Small intestine (tissue), 7 donors: Measurements from ENCODE around the gene MED14. TPM values are rescaled to one million over a fixed set of nuclear protein-coding genes. Genes with fewer than 3 reads are reported as not detected.

Source experiments
- DNase-seq, 2 donors: peaks; one replicate each; pipeline versions ENCODE4 v3.0.0 to v3.0.0-alpha.2; 2013
- FAIRE-seq: peaks from 2 replicates; lab custom pipeline; 2012; peaks lifted over from hg19 to GRCh38; lab: Jason Lieb, UNC
- H3K27ac ChIP-seq, 3 donors: one replicate each; pipeline ENCODE4 v1.5.1; 2013; ENCODE audit warnings: low read length in 2 of 3, mild to moderate bottlenecking in 2 of 3, control low read depth in 1 of 3, inconsistent platforms in 1 of 3, low read depth in 1 of 3, moderate library complexity in 1 of 3
- H3K27me3 ChIP-seq, 3 donors: one replicate each; pipeline ENCODE4 v1.6.1; 2013; ENCODE audit warnings: low read length in 3 of 3, inconsistent platforms in 1 of 3; ENCODE audit not compliant: control insufficient read depth in 3 of 3, insufficient read depth in 3 of 3
- H3K36me3 ChIP-seq, 3 donors: one replicate each; pipeline ENCODE4 v1.6.1; 2013; ENCODE audit warnings: low read length in 3 of 3, inconsistent platforms in 1 of 3, low read depth in 1 of 3, mild to moderate bottlenecking in 1 of 3, moderate library complexity in 1 of 3; ENCODE audit not compliant: control insufficient read depth in 3 of 3, insufficient read depth in 2 of 3
- H3K4me1 ChIP-seq, 3 donors: one replicate each; pipeline ENCODE4 v1.6.1; 2013; ENCODE audit warnings: low read length in 2 of 3, inconsistent platforms in 1 of 3, low read depth in 1 of 3, mild to moderate bottlenecking in 1 of 3, moderate library complexity in 1 of 3; ENCODE audit not compliant: control insufficient read depth in 3 of 3, insufficient read depth in 2 of 3
- H3K4me3 ChIP-seq, 3 donors: one replicate each; pipeline ENCODE4 v1.5.1; 2013; ENCODE audit warnings: low read length in 3 of 3, control low read depth in 1 of 3, inconsistent platforms in 1 of 3, low read depth in 1 of 3, mild to moderate bottlenecking in 1 of 3, moderate library complexity in 1 of 3
- H3K9me3 ChIP-seq, 2 donors: one replicate each; pipeline ENCODE4 v1.6.1; 2013; ENCODE audit warnings: low read depth in 1 of 2, low read length in 1 of 2; ENCODE audit not compliant: control insufficient read depth in 2 of 2, insufficient read depth in 1 of 2
- WGBS, 3 donors: extraction: QIAGEN DNeasy Blood & Tissue Kit; methylation state at CpG; one replicate each; pipeline ENCODE4 v1.1.7; 2013; 5-methylcytosine and 5-hydroxymethylcytosine counted together
- polyA plus RNA-seq, 4 donors: library from polyadenylated mRNA; stranded (reverse) in 3 of 4; unstranded in 1 of 4; fragments of 200-250 nt in 3 of 4; fragments of 120-200 nt in 1 of 4; gene quantifications; one replicate each; pipeline versions ENCODE4 v1.2.1 to v1.2.3, GENCODE V29; 2013
- donor health status: healthy with polysubstance abuse.
- donor health status: control.
- donor health status: control.
- donor health status: Bipolar disorder and iron deficiency.
- donor health status: healthy.

MED14 gene
- polyA plus RNA-seq, 4 donors: 13.0 to 72.7 (median 17.3) TPM

DNA sequence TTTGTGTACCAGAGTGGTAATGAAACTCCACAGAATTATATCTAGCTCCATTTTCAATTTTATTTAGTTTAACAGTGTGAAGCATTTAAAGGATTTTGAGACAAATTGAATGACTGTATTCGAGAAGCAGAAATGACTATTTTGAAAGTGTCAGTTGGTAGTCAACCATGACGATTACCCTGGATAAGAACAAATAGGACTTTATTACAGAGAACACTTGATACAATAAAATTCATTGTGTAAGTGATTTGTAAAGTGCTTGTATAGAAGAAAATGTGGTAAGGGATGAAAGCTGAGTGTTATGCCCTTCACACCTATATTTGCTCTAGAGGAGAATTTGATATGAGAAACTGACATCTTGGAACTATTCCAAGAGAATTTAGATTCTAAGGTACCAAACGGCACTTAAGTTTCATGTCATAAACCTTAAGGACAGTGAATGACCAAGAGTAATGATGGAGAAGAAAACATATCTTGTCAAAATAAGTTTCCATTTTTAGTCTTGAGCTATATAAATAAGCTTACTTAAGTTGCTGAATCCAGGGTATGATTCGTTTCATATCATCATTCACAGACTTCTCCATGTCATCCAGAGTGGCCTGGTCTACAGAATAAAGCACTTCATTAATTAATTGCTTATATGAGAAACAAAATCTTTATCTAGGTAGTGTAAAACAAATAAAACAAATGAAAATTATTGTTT lies 34.6 kb downstream of the MED14 start:
- WGBS, 3 donors: 36 to 61% (median 56%) methylated on average over 4 of the region's 4 CpGs
- Histone ChIP-seq H3K4me1 (no peaks in the 10 kb centered on the region), H3K36me3 (peaks cover 0 to 14% (median 5%) of the 10 kb centered on the region in 3 donors), H3K27ac (no peak overlapping the region), H3K4me3 (no peak overlapping the region), H3K9me3 (no peaks in the 10 kb centered on the region), H3K27me3 (no peaks in the 10 kb centered on the region)
- DNase-seq (no peak), FAIRE-seq (no peak)

DNA sequence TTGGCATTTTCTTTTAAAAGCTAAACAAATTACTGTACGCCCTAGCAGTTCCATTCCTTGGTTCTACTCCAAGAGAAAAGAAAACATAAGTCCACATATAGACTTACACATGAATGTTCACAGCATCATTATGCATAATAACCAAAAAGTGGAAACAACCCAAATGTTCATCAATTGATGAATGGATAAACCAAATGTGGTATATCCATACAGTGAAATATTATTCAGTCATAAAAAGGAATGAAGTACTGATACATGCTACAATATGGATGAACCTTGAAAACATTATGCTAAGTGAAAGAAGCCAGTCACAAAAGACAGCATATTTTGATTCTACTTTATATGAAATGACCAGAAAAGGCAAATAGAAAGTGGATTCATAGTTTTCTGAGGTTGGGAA lies 36.5 kb downstream of the MED14 start:
- H3K27ac ChIP-seq: no peak overlapping the region
- FAIRE-seq (no peak), DNase-seq (no peak)
- no peaks in the 10 kb centered on the region for H3K4me1 ChIP-seq
- 88 to 96% (median 94%) methylated on average over 1 of the region's 1 CpG for WGBS, 3 donors
- H3K9me3 ChIP-seq: no peaks in the 10 kb centered on the region
- H3K27me3 ChIP-seq: no peaks in the 10 kb centered on the region
- no peak overlapping the region for H3K4me3 ChIP-seq
- H3K36me3 ChIP-seq: peaks cover 0 to 12% (median 3%) of the 10 kb centered on the region in 3 donors

DNA sequence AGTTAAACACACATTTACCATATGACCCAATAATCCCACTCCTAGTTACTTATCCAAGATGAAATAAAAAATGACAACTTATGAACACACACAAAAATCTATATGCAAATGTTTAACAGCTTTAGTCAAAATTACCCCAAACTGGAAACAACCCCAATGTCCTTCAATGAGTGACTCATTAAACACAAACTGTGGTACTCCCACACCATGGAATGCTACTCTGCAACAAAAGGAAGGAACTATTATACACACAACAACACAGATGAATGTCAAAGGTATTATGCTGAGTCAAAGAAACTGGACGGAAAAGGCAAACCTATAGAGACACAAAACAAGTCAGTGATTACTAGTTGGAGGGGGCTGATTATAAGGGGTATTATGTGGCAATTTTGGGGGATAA lies 40.5 kb downstream of the MED14 start:
- DNase-seq (no peak), FAIRE-seq (no peak)
- Histone ChIP-seq H3K4me3 (no peak overlapping the region), H3K27ac (no peak overlapping the region), H3K36me3 (peaks cover 0 to 10% (median 1%) of the 10 kb centered on the region in 3 donors), H3K9me3 (no peaks in the 10 kb centered on the region), H3K27me3 (no peaks in the 10 kb centered on the region), H3K4me1 (no peaks in the 10 kb centered on the region)
- 86 to 97% (median 89%) methylated on average over 1 of the region's 1 CpG for WGBS, 3 donors

DNA sequence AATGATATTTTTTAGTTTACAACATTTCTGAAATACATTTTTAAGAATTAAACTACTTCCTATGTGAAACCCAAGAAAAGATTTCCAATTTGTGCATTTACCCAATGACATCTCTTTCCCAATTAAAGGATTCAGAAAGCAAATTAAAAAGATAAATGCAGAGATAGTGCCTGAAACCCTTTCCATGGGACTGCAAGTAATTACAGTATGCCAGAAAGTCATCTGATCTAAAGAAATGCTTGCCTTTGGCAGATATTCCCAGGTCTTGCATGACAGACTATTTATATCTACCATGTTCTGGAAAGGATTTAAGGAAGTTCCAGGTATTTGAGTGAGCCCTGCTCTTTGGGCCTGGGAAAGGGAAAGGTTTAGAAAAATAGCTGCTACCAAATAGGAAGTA lies 46.4 kb downstream of the MED14 start:
- no peaks in the 10 kb centered on the region for H3K4me1 ChIP-seq

DNA sequence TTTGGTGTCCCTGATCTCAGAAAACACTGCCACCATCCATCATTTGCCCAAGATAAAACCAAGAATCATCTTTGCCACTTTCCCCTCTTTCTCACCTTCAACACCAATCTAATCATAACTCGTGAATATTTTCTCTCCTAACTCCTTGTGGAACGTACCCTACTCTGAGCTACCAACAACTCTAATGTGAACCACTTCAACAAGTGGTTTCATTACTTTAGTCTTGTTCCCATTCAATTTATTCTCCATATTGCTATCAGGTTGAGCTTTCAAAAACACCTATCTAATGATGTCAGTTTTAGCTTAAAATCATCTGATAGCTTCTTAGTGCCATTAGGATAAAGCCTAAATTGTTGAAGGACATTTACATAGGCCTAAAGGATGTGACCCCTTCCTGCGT lies 48.2 kb downstream of the MED14 start:
- 88 to 98% (median 95%) methylated on average over 3 of the region's 3 CpGs for WGBS, 3 donors
- no peaks in the 10 kb centered on the region for H3K4me1 ChIP-seq
- no peak for FAIRE-seq

More for the DNA sequence above, 46.4 kb downstream of the MED14 start:
- Histone ChIP-seq H3K27ac (no peak overlapping the region), H3K9me3 (no peaks in the 10 kb centered on the region), H3K4me3 (no peak overlapping the region), H3K36me3 (peaks cover 2 to 20% (median 4%) of the 10 kb centered on the region in 3 donors), H3K27me3 (no peaks in the 10 kb centered on the region)
- DNase-seq (no peak), FAIRE-seq (no peak)

DNA sequence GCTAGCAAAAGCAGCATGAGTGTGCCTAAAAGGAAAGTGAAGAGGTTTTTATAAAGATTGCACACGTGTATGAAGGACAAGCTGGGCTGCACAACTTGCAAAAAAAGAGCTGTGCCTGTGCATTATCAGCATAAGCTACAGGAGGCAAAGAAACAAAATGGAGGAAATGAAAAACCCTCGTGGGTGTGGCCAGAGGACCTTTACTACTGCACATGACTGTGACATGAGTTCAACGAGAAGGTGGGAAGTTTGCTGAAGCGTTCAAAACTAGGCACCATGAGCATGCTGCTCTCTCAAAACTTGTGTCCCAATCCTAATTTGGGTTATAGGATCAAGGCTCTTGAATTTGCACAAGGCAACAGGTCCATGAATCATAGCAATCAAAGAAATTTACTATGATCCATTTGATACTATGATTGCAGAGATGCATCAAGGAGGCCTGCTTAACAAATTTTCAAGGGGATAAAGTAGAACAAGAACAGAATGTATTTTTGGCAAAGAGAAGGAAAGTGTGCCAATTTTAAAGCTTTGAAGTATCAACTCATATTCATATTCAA lies 49.9 kb downstream of the MED14 start:
- no peaks in the 10 kb centered on the region for H3K4me1 ChIP-seq
- FAIRE-seq: no peak
- H3K36me3 ChIP-seq: peaks cover 2 to 18% (median 8%) of the 10 kb centered on the region in 3 donors
- DNase-seq: peak in 1 of 2 donors; percentile 6
- no peak overlapping the region for H3K27ac ChIP-seq
- WGBS, 3 donors: 47 to 60% (median 57%) methylated on average over 4 of the region's 4 CpGs
- H3K9me3 ChIP-seq: no peaks in the 10 kb centered on the region
- H3K4me3 ChIP-seq: no peak overlapping the region
- no peaks in the 10 kb centered on the region for H3K27me3 ChIP-seq

More for the DNA sequence above, 48.2 kb downstream of the MED14 start:
- DNase-seq: no peak
- no peak overlapping the region for H3K4me3 ChIP-seq
- H3K36me3 ChIP-seq: peaks cover 2 to 18% (median 6%) of the 10 kb centered on the region in 3 donors
- no peak overlapping the region for H3K27ac ChIP-seq
- H3K27me3 ChIP-seq: no peaks in the 10 kb centered on the region
- no peaks in the 10 kb centered on the region for H3K9me3 ChIP-seq

DNA sequence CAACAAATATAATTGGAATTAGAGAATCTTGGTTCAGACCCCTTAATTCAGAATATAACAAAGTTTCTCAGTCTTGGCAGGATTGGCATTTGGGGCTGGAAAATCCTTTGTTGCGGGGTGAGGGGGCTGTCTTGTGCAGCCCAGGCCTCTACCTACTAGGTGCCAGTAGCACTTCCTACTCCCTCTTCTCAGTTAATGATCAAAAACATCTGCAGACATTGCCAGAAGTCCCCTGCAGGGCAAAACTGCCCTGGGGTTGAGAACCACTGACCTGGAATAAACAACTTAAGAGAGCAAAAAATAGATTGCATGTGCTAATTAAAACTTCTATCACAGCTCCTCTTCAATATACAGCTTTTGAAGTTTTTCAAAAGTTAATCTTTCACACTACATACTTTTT lies 51.2 kb downstream of the MED14 start:
- 94 to 100% (median 100%) methylated on average over 1 of the region's 1 CpG for WGBS, 3 donors
- Histone ChIP-seq H3K27me3 (no peaks in the 10 kb centered on the region), H3K4me3 (no peak overlapping the region), H3K36me3 (peaks cover 2 to 23% (median 10%) of the 10 kb centered on the region in 3 donors), H3K9me3 (no peaks in the 10 kb centered on the region), H3K4me1 (no peaks in the 10 kb centered on the region), H3K27ac (no peak overlapping the region)
- DNase-seq: no peak
- no peak for FAIRE-seq

DNA sequence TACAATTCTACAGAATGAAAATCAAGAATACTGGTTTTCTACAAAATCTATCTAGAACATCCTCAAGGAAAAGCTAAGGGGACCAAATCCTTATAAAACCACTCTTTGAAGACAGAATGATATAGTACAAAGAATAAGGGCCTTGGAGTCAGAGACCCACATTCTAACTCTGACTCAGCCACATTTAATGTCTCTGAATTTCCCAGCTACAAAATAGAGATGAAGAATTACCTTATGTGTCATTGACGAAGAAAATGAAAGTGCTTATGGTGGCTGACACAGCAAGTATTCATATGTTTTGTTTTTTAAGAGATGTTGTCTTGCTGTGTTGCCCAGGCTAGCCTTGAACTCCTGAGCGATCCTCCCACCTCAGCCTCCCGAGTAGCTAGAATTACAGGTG lies 52.1 kb downstream of the MED14 start:
- 90 to 97% (median 91%) methylated on average over 3 of the region's 3 CpGs for WGBS, 3 donors

More for the DNA sequence above, 52.1 kb downstream of the MED14 start:
- DNase-seq: no peak
- Histone ChIP-seq H3K4me1 (no peaks in the 10 kb centered on the region), H3K27me3 (no peaks in the 10 kb centered on the region), H3K4me3 (no peak overlapping the region), H3K27ac (no peak overlapping the region), H3K36me3 (peaks cover under 1 to 26% (median 10%) of the 10 kb centered on the region in 3 donors), H3K9me3 (no peaks in the 10 kb centered on the region)
- FAIRE-seq: no peak
